Stomach (tissue), 9 donors: Measurements from ENCODE around the gene PCDHGC5. TPM values are rescaled to one million over a fixed set of nuclear protein-coding genes. Genes with fewer than 3 reads are reported as not detected.
A peak's percentile ranks its signal among the peaks of the same experiment; 100 is the strongest.

Experiments
- DNase-seq, 2 donors: peaks; one replicate each; pipeline versions ENCODE4 v3.0.0 to v3.0.0-alpha.2; 2013 to 2019
- H3K27ac ChIP-seq, 5 donors: fragments of 200-600 bp in 4 of 5; sonication (generic) in 4 of 5; one replicate each; pipeline ENCODE4 v1.5.1; 2013 to 2019; ENCODE audit warnings: mild to moderate bottlenecking in 1 of 5, moderate library complexity in 1 of 5
- H3K27me3 ChIP-seq, 3 donors: fragments of 200-600 bp; sonication (generic); one replicate each; pipeline ENCODE4 v1.5.1; 2017 to 2019; ENCODE audit warnings: mixed run types in 1 of 3
- H3K36me3 ChIP-seq, 4 donors: fragments of 200-600 bp; sonication (generic); 1 replicate in 3 of 4; 2 replicates in 1 of 4; pipeline ENCODE4 v1.5.1; 2016 to 2019
- H3K4me1 ChIP-seq, 4 donors: fragments of 200-600 bp; sonication (generic); one replicate each; pipeline ENCODE4 v1.5.1; 2016 to 2019
- H3K4me3 ChIP-seq, 4 donors: fragments of 200-600 bp; sonication (generic) in 3 of 4; one replicate each; pipeline ENCODE4 v1.5.1; 2016 to 2019; ENCODE audit warnings: mild to moderate bottlenecking in 1 of 4
- H3K9me3 ChIP-seq, 4 donors: fragments of 200-600 bp; sonication (generic); one replicate each; pipeline ENCODE4 v1.5.1; 2016 to 2019
- EP300 ChIP-seq: sonication (generic); formaldehyde crosslinking; IDR thresholded peaks from one replicate; pipeline ENCODE4 v1.6.1; 2017; ENCODE audit warnings: antibody characterized with exemption
- POLR2A ChIP-seq, 4 donors: fragments of 450-650 bp; IDR thresholded peaks; one replicate each; pipeline ENCODE4 v1.6.1; 2016; ENCODE audit warnings: antibody characterized with exemption in 4 of 4, control low read depth in 2 of 4, mild to moderate bottlenecking in 1 of 4, moderate library complexity in 1 of 4
- POLR2AphosphoS5 ChIP-seq, 3 donors: sonication (generic); formaldehyde crosslinking; IDR thresholded peaks; one replicate each; pipeline ENCODE4 v1.6.1; 2016; ENCODE audit warnings: antibody characterized with exemption in 3 of 3
- WGBS, 5 donors: extraction: QIAGEN DNeasy Blood & Tissue Kit in 3 of 5; methylation state at CpG; one replicate each; pipeline versions ENCODE4 v1.1.5 to v1.1.7; 2013 to 2018; 5-methylcytosine and 5-hydroxymethylcytosine counted together
- intact Hi-C: fragments of 100-400 bp; cut with DNase I; formaldehyde crosslinking; loops from one replicate; pipeline ENCODE4 v1.15.1; 2023; ENCODE audit warnings: low total_unique reads
- polyA plus RNA-seq, 3 donors: library from polyadenylated mRNA; stranded (reverse); fragments of 200-250 nt; gene quantifications; one replicate each; pipeline ENCODE4 v1.2.3, GENCODE V29; 2013
- total RNA-seq, 5 donors: library from RNA; depleted of rRNA; stranded (reverse); fragments of >200 nt; gene quantifications; one replicate each; pipeline versions ENCODE4 v1.1.0 to v1.2.3, GENCODE V29; 2014 to 2016
- TF ChIP-seq, protein P1 (sequence below), 7 experiments: fragments of 450-650 bp in 4 of 7; fragments of 200-600 bp in 3 of 7; sonication (generic) in 3 of 7; IDR thresholded peaks; one replicate each; pipeline ENCODE4 v1.5.1; 2016 to 2019; ENCODE audit warnings: antibody characterized with exemption in 7 of 7, control low read depth in 2 of 7, mild to moderate bottlenecking in 1 of 7
- donor health status: healthy with polysubstance abuse.
- donor health status: Bipolar disorder and iron deficiency.
- donor health status: healthy.

The PCDHGC5 gene
- total and polyA plus RNA-seq, 8 donors, result 0.08 to 3.5 (median 2.0) TPM; not detected in 3

GRCh38 chr5:141501761-141502160 is 12.9 kb downstream of the PCDHGC5 start:
- Histone ChIP-seq H3K27me3 (no peaks in the 10 kb centered on the region), H3K9me3 (no peaks in the 10 kb centered on the region), H3K27ac (no peak overlapping the region), H3K4me3 (no peak overlapping the region), H3K4me1 (peaks cover 2 to 4% (median 3%) of the 10 kb centered on the region in 4 donors), H3K36me3 (peaks cover 0 to 41% (median 24%) of the 10 kb centered on the region in 4 donors)
- TF ChIP-seq EP300 (no peak), POLR2A (IDR thresholded peaks at IDR 0.05) (no peak), POLR2AphosphoS5 (IDR thresholded peaks at IDR 0.05) (no peak)
- TF ChIP-seq, protein P1, sequence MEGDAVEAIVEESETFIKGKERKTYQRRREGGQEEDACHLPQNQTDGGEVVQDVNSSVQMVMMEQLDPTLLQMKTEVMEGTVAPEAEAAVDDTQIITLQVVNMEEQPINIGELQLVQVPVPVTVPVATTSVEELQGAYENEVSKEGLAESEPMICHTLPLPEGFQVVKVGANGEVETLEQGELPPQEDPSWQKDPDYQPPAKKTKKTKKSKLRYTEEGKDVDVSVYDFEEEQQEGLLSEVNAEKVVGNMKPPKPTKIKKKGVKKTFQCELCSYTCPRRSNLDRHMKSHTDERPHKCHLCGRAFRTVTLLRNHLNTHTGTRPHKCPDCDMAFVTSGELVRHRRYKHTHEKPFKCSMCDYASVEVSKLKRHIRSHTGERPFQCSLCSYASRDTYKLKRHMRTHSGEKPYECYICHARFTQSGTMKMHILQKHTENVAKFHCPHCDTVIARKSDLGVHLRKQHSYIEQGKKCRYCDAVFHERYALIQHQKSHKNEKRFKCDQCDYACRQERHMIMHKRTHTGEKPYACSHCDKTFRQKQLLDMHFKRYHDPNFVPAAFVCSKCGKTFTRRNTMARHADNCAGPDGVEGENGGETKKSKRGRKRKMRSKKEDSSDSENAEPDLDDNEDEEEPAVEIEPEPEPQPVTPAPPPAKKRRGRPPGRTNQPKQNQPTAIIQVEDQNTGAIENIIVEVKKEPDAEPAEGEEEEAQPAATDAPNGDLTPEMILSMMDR (IDR thresholded peaks at IDR 0.05), result no peak
- no peak for DNase-seq
- 71 to 85% (median 78%) methylated on average over 7 of the region's 7 CpGs for WGBS, 5 donors
- intact Hi-C loops, result no loop called here

GRCh38 chr5:141503681-141504080 is 14.8 kb downstream of the PCDHGC5 start:
- no peak overlapping the region for H3K27ac ChIP-seq
- no peak overlapping the region for H3K4me3 ChIP-seq
- H3K27me3 ChIP-seq, result no peaks in the 10 kb centered on the region
- DNase-seq, result no peak
- H3K4me1 ChIP-seq, result peaks cover 15 to 23% (median 20%) of the 10 kb centered on the region in 4 donors
- H3K9me3 ChIP-seq, result no peaks in the 10 kb centered on the region
- peaks cover 0 to 27% (median 18%) of the 10 kb centered on the region in 4 donors for H3K36me3 ChIP-seq
- WGBS, 5 donors, result 94 to 100% (median 97%) methylated on average over 2 of the region's 2 CpGs
- TF ChIP-seq POLR2AphosphoS5 (IDR thresholded peaks at IDR 0.05) (no peak), POLR2A (IDR thresholded peaks at IDR 0.05) (no peak), EP300 (no peak)
- TF ChIP-seq, protein P1 (IDR thresholded peaks at IDR 0.05), result no peak
- intact Hi-C loops, result no loop called here

DNA sequence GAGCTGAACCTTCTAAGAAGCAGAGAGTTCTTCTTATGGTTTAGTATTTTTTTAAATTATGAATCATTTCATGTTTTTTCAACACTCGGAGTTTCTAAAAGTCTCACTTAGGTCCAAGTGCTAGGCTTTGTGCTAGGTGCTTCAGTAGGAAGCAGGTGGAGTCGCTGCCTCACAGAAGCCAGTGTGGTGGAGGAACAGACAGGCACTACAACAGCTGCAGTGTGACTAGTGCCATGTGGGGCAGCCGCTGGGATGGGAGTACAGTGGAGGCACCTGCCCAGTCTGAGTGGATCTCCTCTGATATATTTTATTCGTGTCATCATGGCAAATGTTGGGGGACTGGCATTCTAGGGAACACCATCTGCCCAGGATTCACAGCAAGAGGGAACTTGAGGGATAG is 15.3 kb downstream of the PCDHGC5 start:
- H3K27me3 ChIP-seq, result no peaks in the 10 kb centered on the region
- H3K4me3 ChIP-seq, result no peak overlapping the region
- no peak for TF ChIP-seq POLR2A (IDR thresholded peaks at IDR 0.05)
- TF ChIP-seq EP300, result no peak
- TF ChIP-seq POLR2AphosphoS5 (IDR thresholded peaks at IDR 0.05), result no peak
- TF ChIP-seq, protein P1 (IDR thresholded peaks at IDR 0.05), result no peak
- WGBS, 5 donors, result 84 to 92% (median 88%) methylated on average over 4 of the region's 4 CpGs
- no peak for DNase-seq
- peaks cover 16 to 27% (median 25%) of the 10 kb centered on the region in 4 donors for H3K4me1 ChIP-seq
- no peaks in the 10 kb centered on the region for H3K9me3 ChIP-seq
- H3K27ac ChIP-seq, result no peak overlapping the region
- peaks cover 0 to 27% (median 16%) of the 10 kb centered on the region in 4 donors for H3K36me3 ChIP-seq
- intact Hi-C loops, result no loop called here

DNA sequence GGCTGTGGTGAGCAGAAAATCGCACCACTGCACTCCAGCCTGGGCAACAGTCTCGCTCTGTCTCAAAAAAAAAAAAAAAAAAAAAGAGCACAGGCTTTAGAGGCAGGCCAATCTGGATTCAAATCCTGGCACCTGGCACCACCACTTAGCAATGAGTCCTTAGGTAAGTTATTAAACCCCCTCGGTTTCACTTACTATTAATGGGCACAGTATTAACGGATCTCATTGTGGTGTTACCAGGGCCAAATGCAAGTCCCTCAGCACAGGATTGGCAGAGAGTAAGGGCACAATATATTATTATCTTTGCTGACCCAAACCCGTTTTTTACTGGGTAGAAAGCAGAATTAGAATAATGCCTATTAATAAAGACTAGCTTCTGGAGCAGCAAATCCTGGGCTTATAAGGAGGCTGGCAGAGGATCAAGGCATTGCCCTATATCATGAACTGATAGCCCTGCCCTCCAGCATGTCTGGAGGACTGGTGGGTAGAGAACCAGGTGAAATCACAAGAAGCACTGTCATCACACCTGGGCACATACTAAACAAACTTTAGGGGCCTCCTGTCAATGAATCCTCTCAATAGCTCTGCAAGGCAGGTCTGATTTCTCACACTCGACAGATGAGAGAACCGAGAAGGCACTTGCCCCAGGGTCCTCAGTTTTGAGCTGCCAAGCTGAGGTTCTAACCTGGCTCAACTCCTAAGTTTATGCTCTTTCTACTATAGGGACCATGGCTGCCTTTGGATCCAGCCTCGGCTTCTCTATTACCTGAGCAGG is 17.7 kb downstream of the PCDHGC5 start:
- TF ChIP-seq EP300 (no peak), POLR2AphosphoS5 (IDR thresholded peaks at IDR 0.05) (no peak), POLR2A (IDR thresholded peaks at IDR 0.05) (no peak)
- TF ChIP-seq, protein P1 (IDR thresholded peaks at IDR 0.05), result no peak
- WGBS, 5 donors, result 84 to 91% (median 89%) methylated on average over 7 to 8 of the region's 8 CpGs
- H3K27ac ChIP-seq, result peak overlapping the region in 4 of 5 donors; percentile 81 to 92 (median 90)
- peaks cover 5 to 38% (median 23%) of the 10 kb centered on the region in 4 donors for H3K36me3 ChIP-seq
- no peaks in the 10 kb centered on the region for H3K27me3 ChIP-seq
- H3K4me3 ChIP-seq, result no peak overlapping the region
- peaks cover 22 to 35% (median 32%) of the 10 kb centered on the region in 4 donors for H3K4me1 ChIP-seq
- intact Hi-C loops, result no loop called here
- no peak for DNase-seq
- H3K9me3 ChIP-seq, result no peaks in the 10 kb centered on the region
